IMR-90 (cell line): ENCODE results near the gene RNF149. TPM values are rescaled to one million over a fixed set of nuclear protein-coding genes. Genes with fewer than 3 reads are reported as not detected.

ENCODE experiments used
- ATAC-seq: fragments of 200-7000 bp; cut with Tn5 transposase; 2 replicates; pipeline ENCODE4 v1.9.1; 2020; ENCODE audit warnings: low read depth, mild to moderate bottlenecking, moderate library complexity
- BruUV-seq: library from RNA; stranded (reverse); fragments of 400-500 nt; replicated peaks from 2 replicates; lab custom pipeline; 2021; lab: Mats Ljungman, UMichigan
- CTCF ChIA-PET: fragments of 300-600 bp; formaldehyde crosslinking; extraction: SDS; loops from one replicate; lab custom pipeline; 2021; ENCODE audit warnings: antibody characterized with exemption; lab: Yijun Ruan, JAX
- POLR2A ChIA-PET: fragments of 300-600 bp; sonication (Branson Sonifier 250); formaldehyde crosslinking; loops from one replicate; lab custom pipeline; 2022; ENCODE audit warnings: antibody characterized with exemption; ENCODE audit not compliant: unreplicated experiment; lab: Charles Lee
- DNase-seq: peaks from one replicate; pipeline ENCODE4 v3.0.0; 2013
- H2AFZ ChIP-seq: replicated peaks from 2 replicates; pipeline ENCODE3; 2013; ENCODE audit warnings: low read length, mild to moderate bottlenecking; ENCODE audit not compliant: poor library complexity
- H2AK5ac ChIP-seq: 2 replicates; pipeline ENCODE4 v1.6.1; 2013; ENCODE audit warnings: low read depth, low read length, inconsistent platforms
- H2AK9ac ChIP-seq: replicated peaks from 2 replicates; pipeline ENCODE3; 2013; ENCODE audit warnings: mild to moderate bottlenecking, low read depth, low read length, moderate library complexity; ENCODE audit not compliant: poor library complexity
- H2BK120ac ChIP-seq: 2 replicates; pipeline ENCODE4 v1.6.1; 2013; ENCODE audit warnings: low read depth, low read length, inconsistent platforms
- H2BK15ac ChIP-seq: 3 replicates; pipeline ENCODE4 v1.6.1; 2013; ENCODE audit warnings: low read depth, low read length, inconsistent platforms
- H2BK20ac ChIP-seq: 2 replicates; pipeline ENCODE4 v1.6.1; 2013; ENCODE audit warnings: low read depth, mild to moderate bottlenecking, inconsistent platforms, low read length, moderate library complexity
- H2BK5ac ChIP-seq: 2 replicates; pipeline ENCODE4 v1.6.1; 2013; ENCODE audit warnings: mild to moderate bottlenecking, low read depth, low read length, inconsistent platforms; ENCODE audit not compliant: poor library complexity, severe bottlenecking
- H3K14ac ChIP-seq: replicated peaks from 2 replicates; pipeline ENCODE4 v1.6.1; 2013; ENCODE audit warnings: low read depth, low read length, inconsistent platforms
- H3K18ac ChIP-seq: 2 replicates; pipeline ENCODE4 v1.6.1; 2013; ENCODE audit warnings: low read depth, low read length, control low read depth
- H3K23ac ChIP-seq: 2 replicates; pipeline ENCODE4 v1.6.1; 2013; ENCODE audit warnings: low read depth, low read length, inconsistent platforms
- H3K27ac ChIP-seq: 2 replicates; pipeline ENCODE4 v1.5.1; 2013; ENCODE audit warnings: mild to moderate bottlenecking, control low read depth, low read length; ENCODE audit not compliant: insufficient read depth
- H3K27me3 ChIP-seq: 2 replicates; pipeline ENCODE4 v1.6.1; 2013; ENCODE audit warnings: low read length; ENCODE audit not compliant: control insufficient read depth, insufficient read depth
- H3K36me3 ChIP-seq: 2 replicates; pipeline ENCODE4 v1.6.1; 2013; ENCODE audit warnings: low read length, mixed read lengths; ENCODE audit not compliant: control insufficient read depth, insufficient read depth
- H3K4ac ChIP-seq: 2 replicates; pipeline ENCODE4 v1.6.1; 2013; ENCODE audit warnings: low read depth, low read length, inconsistent platforms
- H3K4me1 ChIP-seq: 2 replicates; pipeline ENCODE4 v1.6.1; 2013; ENCODE audit warnings: low read length, mixed read lengths; ENCODE audit not compliant: control insufficient read depth, insufficient read depth
- H3K4me2 ChIP-seq: 2 replicates; pipeline ENCODE4 v1.6.1; 2013; ENCODE audit warnings: low read depth, mild to moderate bottlenecking, control low read depth, low read length, moderate library complexity
- H3K4me3 ChIP-seq: 2 replicates; pipeline ENCODE4 v1.5.1; 2013; ENCODE audit warnings: low read depth, mild to moderate bottlenecking, control low read depth, low read length, moderate library complexity; ENCODE audit not compliant: insufficient read depth
- H3K56ac ChIP-seq: 2 replicates; pipeline ENCODE4 v1.6.1; 2013; ENCODE audit warnings: low read length, inconsistent platforms; ENCODE audit not compliant: insufficient read depth; ENCODE audit errors: extremely low read depth
- H3K79me1 ChIP-seq, 2 experiments: 2 replicates each; pipeline ENCODE4 v1.6.1; 2013; ENCODE audit warnings: low read length in 2 of 2, inconsistent platforms in 1 of 2, low read depth in 1 of 2
- H3K9ac ChIP-seq: 2 replicates; pipeline ENCODE4 v1.6.1; 2013; ENCODE audit warnings: low read depth, low read length, control low read depth
- H3K9me1 ChIP-seq: 2 replicates; pipeline ENCODE4 v1.6.1; 2013; ENCODE audit warnings: low read length, inconsistent platforms; ENCODE audit not compliant: insufficient read depth
- H3K9me3 ChIP-seq: 2 replicates; pipeline ENCODE4 v1.6.1; 2013; ENCODE audit warnings: low read length; ENCODE audit not compliant: control insufficient read depth, insufficient read depth
- H4K20me1 ChIP-seq: 2 replicates; pipeline ENCODE4 v1.6.1; 2013; ENCODE audit warnings: low read length, inconsistent platforms; ENCODE audit not compliant: insufficient read depth
- H4K5ac ChIP-seq: 2 replicates; pipeline ENCODE4 v1.6.1; 2013; ENCODE audit warnings: mild to moderate bottlenecking, low read depth, low read length, control low read depth
- H4K8ac ChIP-seq, 2 experiments: 2 replicates each; pipeline ENCODE4 v1.6.1; 2013; ENCODE audit warnings: low read depth in 2 of 2, low read length in 2 of 2, control low read depth in 1 of 2, inconsistent platforms in 1 of 2
- H4K91ac ChIP-seq: 2 replicates; pipeline ENCODE4 v1.6.1; 2013; ENCODE audit warnings: low read depth, low read length, inconsistent platforms; ENCODE audit not compliant: insufficient read depth
- BHLHE40 ChIP-seq: fragments of 150-350 bp; IDR thresholded peaks from 2 replicates; pipeline ENCODE4 v1.6.1; 2016; ENCODE audit warnings: mild to moderate bottlenecking, low read depth, low read length
- MAFK ChIP-seq: IDR thresholded peaks from 2 replicates; pipeline ENCODE4 v1.6.1; 2012; ENCODE audit warnings: low read depth, low read length, improper control_type of control experiment
- RAD21 ChIP-seq: IDR thresholded peaks from 2 replicates; pipeline ENCODE4 v1.6.1; 2012; ENCODE audit warnings: low read length, improper control_type of control experiment
- RFX5 ChIP-seq: IDR thresholded peaks from 2 replicates; pipeline ENCODE4 v1.8.0; 2012; ENCODE audit warnings: low read depth, mild to moderate bottlenecking, low read length, moderate library complexity
- SMC3 ChIP-seq: fragments of 150-350 bp; IDR thresholded peaks from 2 replicates; pipeline ENCODE4 v1.6.1; 2016; ENCODE audit warnings: low read depth, mild to moderate bottlenecking, antibody characterized with exemption, low read length, moderate library complexity
- WGBS, 2 experiments: methylation state at CpG; one replicate each; pipeline versions ENCODE4 v1.1.5 to v1.1.7; 2013; ENCODE audit warnings: missing lambda C conversion rate in 2 of 2; ENCODE audit not compliant: insufficient read length in 1 of 2; ENCODE audit errors: extremely low coverage in 2 of 2; 5-methylcytosine and 5-hydroxymethylcytosine counted together
- dilution Hi-C: fragments of 300-500 bp; cut with HindIII; formaldehyde crosslinking; loops from one replicate; pipeline ENCODE4 v1.14.3; 2018; ENCODE audit warnings: low sequenced_read_pairs; ENCODE audit not compliant: unreplicated experiment
- in situ Hi-C: fragments of 300-500 bp; cut with MboI; formaldehyde crosslinking; loops from 3 replicates; pipeline ENCODE4 v1.14.3; 2019; ENCODE audit warnings: low sequenced_read_pairs, inconsistent platforms, mixed read lengths
- intact Hi-C: fragments of 100-400 bp; cut with micrococcal nuclease; formaldehyde crosslinking; loops from 2 replicates; pipeline ENCODE4 v1.10.0; 2022
- polyA plus RNA-seq, 3 experiments: library from polyadenylated mRNA; depleted of rRNA; stranded (reverse); fragments of >200 nt; gene quantifications; 2 replicates each; pipeline ENCODE4 v1.2.3, GENCODE V29; 2012; ENCODE audit warnings: low replicate concordance in 1 of 3
- total RNA-seq: library from RNA; depleted of rRNA; stranded (reverse); fragments of >200 nt; gene quantifications from 2 replicates; pipeline ENCODE4 v1.2.3, GENCODE V29; 2012
- TF ChIP-seq, protein P1 (sequence below): fragments of 150-350 bp; IDR thresholded peaks from 2 replicates; pipeline ENCODE4 v1.6.1; 2017; ENCODE audit warnings: mild to moderate bottlenecking, antibody characterized with exemption, low read length, low read depth

RNF149 gene
- total and polyA plus RNA-seq, 2 of the 4 experiments (the other 2 are of a cell fraction), result 14.5 to 18.6 TPM

DNA sequence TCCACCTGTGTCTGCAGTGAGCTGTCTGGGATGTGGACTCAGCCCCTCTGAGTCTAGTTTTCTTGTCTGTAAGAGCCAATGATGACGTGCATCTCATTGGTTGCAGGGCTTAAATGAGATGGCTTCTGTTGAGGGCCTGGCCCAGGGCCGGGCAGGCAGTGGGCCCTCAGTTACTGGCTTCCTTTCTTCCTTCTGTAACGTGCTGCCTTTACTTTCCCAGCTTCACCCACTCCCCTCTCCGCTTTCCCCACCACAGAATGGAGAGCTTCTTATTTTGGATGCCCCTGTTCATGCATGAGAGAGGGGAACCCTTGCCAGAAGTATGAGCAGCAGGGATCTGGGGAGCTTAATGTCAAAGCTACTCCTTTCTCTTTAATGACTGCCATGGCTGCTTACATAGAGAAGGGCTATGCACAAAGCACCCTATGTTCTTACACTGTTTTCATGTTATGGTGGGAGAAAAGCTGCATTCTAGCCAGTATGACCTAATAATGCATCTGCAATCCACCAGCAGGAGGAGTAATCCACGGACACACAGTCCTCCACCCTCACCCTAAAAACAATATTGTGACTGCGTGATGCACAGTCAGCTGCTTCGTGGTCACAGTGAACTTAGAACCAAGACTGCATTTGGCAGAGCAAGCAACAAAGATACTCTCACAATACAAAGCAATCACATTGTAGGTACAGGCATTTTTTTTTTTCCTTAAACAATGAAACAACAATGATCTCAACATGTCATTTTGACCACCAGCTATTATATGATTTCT, 41.6 kb upstream of the RNF149 start (continued):
- 0 out of 2 replicates have a peak, but pooled peaks have one; percentile 11 for TF ChIP-seq MAFK
- peak; percentile 40 for TF ChIP-seq RAD21

DNA sequence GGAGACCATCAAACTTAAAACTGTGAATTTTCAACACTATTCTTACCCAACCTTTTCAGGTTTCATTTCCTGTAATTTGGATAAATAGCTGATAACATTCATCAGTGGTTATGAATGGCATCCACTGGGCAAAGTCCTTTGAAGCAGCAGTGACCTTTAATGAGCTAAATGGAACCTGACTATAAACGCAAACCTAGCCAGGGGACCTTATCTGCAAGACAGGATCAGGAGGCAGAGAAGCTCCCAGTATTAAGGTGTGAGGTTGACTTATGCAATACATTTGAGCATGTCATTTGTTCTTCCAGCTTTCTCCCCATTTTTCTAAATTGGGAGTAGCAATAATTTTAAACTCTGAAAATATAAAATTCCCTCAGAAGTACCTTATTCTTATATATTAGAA, 40.4 kb upstream of the RNF149 start:
- Histone ChIP-seq H3K4me3 (no peak overlapping the region), H2BK5ac (no peak overlapping the region), H3K9me3 (no peaks in the 10 kb centered on the region), H3K18ac (no peak overlapping the region), H4K20me1 (no peaks in the 10 kb centered on the region), H4K8ac (no peak overlapping the region), H3K4ac (no peak overlapping the region), H3K56ac (no peak overlapping the region), H4K5ac (no peak overlapping the region), H3K14ac (no peak overlapping the region), H3K4me1 (no peaks in the 10 kb centered on the region), H3K27me3 (no peaks in the 10 kb centered on the region; the same call in 1 of the 2 replicates), H3K27ac (no peak overlapping the region), H2AK9ac (no peak overlapping the region), H2AK5ac (no peak overlapping the region), H3K4me2 (no peak overlapping the region), H3K9ac (no peak overlapping the region), H2AFZ (no peak overlapping the region), H3K36me3 (no peaks in the 10 kb centered on the region), H4K91ac (no peak overlapping the region), H2BK20ac (no peak overlapping the region), H3K23ac (no peak overlapping the region), H3K9me1 (no peaks in the 10 kb centered on the region; the same call in 1 of the 2 replicates), H2BK15ac (no peak overlapping the region), H2BK120ac (no peak overlapping the region), H3K79me1 (no peaks in the 10 kb centered on the region)
- dilution Hi-C loops, result no loop called here
- intact Hi-C loops, result no loop called here
- ATAC-seq (no peak), DNase-seq (no peak)
- BruUV-seq, result no TSS peak
- POLR2A ChIA-PET, result no interaction called here
- in situ Hi-C loops, result loop anchor here (10.0 kb wide), 1 partner anchor 486 kb away; no protein-coding TSS in a partner anchor
- WGBS, 2 experiments, result no CpG with 5 or more reads among the region's 1 CpG
- CTCF ChIA-PET, result interaction anchor here (1.1 to 1.3 kb wide), 2 partner anchors 26 to 42 kb away, joined by 3 read pairs; no protein-coding TSS in a partner anchor
- TF ChIP-seq, protein P1, sequence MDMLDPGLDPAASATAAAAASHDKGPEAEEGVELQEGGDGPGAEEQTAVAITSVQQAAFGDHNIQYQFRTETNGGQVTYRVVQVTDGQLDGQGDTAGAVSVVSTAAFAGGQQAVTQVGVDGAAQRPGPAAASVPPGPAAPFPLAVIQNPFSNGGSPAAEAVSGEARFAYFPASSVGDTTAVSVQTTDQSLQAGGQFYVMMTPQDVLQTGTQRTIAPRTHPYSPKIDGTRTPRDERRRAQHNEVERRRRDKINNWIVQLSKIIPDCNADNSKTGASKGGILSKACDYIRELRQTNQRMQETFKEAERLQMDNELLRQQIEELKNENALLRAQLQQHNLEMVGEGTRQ, result no peak
- TF ChIP-seq SMC3 (no peak), RAD21 (no peak), BHLHE40 (no peak), RFX5 (no peak)
